ENCODE measurements around the gene ADNP2.

Gene ADNP2

GRCh38 chr18:80173060-80173459, 64.0 kb downstream of the ADNP2 start:
- no peak for DNase-seq

GRCh38 chr18:80175451-80176204, 66.6 kb downstream of the ADNP2 start:
- DNase-seq: no peak

DNA sequence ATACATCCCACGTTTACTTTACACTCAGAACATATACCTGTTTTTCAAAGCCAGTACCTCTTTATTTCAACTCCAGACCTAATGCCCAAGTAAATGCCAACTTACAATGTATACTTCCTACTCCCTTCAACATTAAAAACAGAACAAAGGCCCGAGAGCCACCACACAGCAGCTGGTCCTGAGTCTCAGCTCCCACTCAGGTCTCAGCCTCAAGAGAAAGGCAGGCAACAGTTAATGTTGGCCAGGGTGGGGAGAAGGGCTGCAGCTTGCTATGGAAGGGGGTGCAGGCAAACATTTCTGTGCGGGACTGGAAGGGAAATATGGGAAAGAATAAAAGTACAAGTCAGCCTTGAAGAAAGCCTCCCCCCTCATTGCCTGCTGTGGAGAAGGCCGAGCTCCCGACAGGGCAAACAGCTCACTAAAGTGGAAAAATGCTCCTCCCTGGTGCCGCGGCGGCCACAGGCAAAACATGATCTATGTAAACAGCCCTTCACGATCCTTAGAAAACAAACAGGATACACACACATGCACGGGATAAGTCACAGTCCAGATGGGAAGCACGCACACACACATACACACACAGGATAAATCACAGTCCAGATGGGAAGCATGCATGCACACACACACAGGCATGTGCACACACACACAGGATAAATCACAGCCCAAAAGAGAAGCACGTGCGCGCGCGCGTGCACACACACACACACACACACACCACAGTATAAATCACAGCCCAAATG, 67.4 kb downstream of the ADNP2 start:
- no peak for DNase-seq

DNA sequence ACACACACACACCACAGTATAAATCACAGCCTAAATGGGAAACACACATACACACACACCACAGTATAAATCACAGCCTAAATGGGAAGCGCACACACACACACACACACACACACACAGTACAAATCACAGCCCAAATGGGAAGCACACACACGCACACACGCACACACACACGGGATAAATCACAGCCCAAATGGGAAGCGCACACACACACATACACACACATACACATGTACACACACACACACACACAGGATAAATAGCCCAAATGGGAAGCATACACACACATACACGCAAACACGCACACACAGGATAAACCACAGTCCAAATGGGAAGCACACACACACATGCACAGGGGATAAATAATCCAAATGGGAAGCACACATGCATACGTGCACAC, 68.1 kb downstream of the ADNP2 start:
- DNase-seq: no peak

DNA sequence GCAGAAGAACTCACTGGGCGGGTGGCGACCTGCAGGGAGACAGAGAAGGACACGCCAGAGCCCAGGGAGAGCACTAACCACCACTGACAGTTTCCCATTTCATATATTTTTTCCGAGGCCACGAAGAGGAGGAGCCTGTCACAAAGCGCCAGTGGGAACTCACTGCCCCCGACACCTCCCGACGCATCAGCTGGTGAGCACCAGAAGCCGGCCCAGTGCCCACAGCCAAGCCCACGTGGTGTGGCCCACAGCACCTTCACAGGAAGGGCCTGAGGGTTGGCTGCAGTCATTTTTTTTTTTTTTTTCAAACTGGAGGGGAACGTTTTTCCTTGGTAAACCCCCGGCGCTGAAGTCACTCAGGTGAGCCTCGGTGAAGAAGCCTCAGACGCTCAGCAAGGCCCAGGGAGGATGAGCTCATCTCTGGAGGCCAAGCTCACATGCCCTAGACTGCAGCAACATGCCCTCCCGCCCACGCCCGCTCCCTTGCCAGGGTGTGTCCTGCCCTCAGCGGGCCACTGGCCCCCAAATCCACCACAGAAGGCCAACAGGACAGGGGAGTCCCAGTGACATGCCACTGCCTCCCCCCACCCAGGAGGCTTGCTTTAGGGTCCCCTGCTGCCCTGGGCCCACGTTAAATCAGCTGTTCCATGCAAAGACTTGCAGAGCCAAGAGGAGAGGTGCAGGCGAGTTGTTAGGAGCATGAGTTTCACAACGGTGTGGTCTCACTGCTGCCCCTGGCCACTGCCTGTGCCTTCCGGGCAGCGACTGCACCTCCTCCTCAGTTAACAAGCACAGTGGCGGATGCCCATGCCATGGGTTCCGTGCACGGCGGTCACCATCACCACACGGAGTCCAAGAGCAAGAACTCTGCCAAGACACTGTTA, 70.1 kb downstream of the ADNP2 start:
- DNase-seq: no peak

DNA sequence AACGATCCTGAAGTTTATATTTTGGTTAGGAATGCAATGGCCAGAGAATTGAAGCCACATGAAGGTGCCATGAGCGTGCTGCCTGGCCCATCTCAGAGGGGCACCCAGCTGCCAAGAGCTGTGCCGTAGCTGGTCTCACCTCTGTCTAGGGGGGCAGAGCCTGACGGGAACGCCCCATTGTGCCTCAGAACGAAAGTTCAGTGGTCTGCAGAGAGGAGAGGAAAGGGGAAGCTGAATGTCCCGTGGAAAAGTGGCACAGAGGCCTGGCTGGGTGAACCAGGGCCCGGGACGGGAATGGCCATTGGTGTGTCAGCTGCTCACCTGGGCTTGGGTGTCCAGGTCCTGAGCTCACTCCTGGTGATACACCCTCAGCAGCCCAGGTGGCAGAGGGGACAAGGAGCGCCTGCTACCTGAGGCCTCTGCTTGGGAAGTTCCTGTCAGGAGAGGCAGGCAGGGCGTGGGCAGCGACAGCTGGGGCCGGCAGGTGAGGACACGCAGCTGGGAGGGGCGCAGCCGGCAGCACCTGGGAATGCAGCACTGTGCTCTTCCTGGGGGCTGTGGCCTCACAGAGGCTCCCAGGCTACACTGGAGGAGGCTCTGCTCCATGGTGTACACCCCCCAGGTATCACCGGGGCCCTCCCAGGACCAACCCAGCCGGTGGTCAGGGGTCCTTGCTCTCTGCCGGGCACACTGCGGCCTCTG, 70.9 kb downstream of the ADNP2 start:
- DNase-seq: no peak

DNA sequence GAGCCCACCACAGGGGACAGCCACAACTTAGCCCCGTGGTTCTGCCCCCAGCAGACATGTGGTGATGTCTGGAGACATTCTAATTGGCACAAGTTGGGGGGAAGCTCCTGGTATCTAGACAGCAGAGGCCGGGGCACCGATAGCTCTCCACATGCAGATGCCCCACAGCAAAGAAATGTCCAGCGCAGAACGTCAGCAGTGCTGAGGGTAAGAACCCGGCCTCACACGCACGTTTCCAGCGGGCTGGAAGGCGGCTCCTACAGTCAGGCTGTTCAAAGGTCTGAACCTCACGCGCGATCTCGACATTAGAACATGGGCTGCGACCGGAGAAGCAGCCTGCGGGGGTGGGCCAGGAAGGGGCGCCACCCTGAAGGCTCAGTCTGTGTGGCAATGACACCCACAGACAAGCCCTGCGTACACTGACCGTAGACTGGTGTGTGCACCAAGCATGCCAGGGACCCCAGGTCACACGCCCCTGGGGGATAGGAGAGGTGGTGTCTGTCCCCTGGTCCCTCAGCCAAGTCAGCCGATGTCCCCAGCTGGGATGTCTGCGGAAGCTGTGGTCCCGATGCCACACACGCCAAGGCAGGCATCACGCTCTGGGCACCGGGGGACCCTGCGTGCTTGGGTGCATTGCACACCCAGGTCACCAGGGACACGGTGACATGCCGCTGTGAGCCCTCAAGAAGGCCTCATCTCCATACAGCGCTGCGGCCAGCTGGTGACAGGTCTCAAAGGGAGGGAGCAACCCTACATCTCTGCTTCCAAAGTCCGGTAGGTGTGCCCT, 71.9 kb downstream of the ADNP2 start:
- no peak for DNase-seq

DNA sequence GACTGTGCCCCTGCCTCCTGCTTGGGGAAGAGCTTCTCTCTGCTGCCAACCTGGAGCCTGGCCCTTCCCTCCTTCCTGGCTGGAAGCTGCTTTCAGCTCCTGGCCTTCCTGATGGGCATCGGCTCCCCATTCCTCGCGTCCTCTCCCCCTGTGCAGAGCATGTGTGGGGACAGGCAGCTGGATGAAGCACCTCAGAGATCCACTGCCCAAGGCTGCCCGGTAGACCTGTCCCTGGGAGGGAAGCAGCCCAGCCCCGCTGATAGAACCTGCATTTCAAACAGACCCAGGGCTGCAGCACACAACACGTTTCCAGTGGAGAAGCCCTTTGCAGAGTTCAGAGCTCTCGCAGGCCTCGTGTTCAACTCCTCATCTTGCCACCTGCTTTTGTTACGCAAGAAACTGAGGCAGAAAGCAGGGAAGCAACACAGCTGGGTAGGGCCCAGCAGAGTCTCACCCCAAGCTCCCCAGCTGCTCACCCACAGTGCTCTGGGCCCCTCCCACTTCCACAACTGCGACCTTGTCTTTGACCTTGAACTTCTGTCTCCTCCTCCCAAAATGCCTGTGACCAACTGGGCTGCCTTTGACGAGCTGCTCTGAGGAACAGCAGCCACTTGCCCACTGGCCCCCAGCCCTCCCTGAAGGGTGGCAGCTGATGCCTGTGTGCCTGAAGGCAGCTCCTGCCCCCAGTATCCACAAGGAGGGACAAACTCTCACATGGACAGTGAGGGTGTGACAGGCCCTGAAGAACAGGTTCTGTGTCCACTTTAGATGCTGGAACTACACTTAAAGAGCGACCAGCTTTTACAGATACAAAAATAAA, 72.8 kb downstream of the ADNP2 start:
- no peak for DNase-seq

GRCh38 chr18:80182855-80183254, 73.8 kb downstream of the ADNP2 start:
- DNase-seq: no peak

GRCh38 chr18:80183273-80184050, 74.4 kb downstream of the ADNP2 start:
- DNase-seq: no peak

GRCh38 chr18:80184243-80184772, 75.2 kb downstream of the ADNP2 start:
- no peak for DNase-seq

- DNase-seq: no peak
These were observed 76.5 kb downstream of the ADNP2 start for GRCh38 chr18:80185545-80185944.

DNA sequence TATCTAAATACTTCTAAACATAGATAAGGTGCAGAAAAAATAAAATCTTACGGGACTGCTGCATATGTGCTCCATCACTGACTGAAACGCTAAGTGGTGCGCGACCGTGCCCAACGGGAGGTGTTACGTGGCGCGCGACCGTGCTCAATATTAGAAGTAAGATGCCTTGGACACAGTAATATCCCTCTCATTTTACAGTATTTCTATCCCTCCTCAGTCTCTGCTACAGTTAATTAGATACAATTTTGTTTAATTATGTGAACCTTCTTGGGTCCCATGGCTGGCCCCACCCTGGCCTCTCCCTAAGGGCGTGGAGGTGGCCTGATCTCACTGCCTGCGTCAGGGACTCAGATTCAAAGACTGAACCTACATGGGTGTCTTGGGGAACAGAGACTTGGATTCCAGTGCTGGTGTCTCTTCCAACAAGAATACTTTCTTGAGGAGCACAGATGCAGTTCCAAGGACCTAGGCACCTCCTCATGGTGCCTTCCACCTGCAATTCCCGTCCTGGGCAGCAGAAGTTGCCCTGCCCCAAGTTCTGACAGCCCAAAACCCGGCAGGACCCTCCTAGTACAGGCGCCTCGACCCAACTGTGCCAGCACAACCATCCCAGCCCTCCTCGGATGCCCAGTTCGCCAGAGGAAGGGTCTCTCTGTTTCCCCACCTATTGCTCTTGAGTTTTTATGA, 79.0 kb downstream of the ADNP2 start:
- DNase-seq: no peak

DNA sequence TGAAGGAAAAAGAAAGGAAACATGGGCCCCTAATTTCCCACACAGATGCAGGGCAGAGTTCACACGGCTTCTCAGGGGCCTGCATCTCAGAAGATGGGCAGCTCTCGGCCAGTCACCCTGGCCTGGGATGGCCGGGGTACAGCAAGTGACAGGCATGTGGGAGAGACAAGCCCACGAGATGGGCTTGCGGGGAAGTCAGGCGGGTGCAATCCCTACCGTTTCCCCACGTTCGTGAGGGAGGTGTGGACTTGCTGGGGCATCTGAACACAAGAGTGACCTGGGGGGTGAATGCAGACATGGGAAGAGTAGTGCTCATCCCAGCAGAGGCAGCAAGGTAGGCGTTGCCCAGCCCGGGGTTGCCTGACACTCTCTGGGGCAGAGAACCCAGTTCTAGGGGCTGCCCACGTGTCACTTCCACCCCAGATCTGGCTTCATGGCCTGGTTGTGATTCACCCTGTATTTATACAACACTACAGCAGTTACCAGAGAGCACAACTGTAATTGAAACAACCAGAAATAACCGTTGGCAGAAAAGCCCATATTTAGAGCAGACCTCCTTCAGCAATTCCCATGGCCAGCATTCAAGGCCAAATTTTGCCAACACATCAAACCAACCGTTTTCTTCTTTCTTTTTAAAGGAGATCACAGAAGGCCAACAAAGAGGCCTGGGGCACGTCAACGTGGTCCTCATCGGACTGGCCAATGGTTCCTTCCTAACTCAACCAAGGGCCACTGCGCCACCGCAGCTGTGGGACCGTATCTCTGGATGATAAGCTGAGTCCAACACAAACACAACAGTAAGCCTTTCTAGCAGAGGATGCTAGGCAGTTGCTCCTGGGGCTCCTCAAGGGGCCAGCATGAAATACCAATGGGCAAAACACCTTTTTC, 79.8 kb downstream of the ADNP2 start:
- no peak for DNase-seq

- no peak for DNase-seq
These were observed 80.4 kb downstream of the ADNP2 start for GRCh38 chr18:80189531-80189865.

All from HCEC 1CT (cell line).